ENCODE results near the gene HDAC6.

DNA sequence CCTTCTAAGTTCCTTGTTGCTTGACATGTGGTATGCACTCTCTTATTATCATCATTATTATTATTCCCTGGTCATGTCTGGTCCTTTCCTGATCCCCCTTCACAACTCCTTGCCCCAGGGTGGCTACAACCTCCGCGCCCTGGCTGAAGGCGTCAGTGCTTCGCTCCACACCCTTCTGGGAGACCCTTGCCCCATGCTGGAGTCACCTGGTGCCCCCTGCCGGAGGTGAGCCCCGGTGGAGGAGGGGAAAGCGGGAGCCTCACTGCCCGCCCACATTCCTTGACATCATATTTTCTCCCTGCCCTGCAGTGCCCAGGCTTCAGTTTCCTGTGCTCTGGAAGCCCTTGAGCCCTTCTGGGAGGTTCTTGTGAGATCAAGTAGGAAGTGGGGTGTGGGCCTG lies 13.4 kb downstream of the HDAC6 start:
- TF ChIP-seq, protein P1, sequence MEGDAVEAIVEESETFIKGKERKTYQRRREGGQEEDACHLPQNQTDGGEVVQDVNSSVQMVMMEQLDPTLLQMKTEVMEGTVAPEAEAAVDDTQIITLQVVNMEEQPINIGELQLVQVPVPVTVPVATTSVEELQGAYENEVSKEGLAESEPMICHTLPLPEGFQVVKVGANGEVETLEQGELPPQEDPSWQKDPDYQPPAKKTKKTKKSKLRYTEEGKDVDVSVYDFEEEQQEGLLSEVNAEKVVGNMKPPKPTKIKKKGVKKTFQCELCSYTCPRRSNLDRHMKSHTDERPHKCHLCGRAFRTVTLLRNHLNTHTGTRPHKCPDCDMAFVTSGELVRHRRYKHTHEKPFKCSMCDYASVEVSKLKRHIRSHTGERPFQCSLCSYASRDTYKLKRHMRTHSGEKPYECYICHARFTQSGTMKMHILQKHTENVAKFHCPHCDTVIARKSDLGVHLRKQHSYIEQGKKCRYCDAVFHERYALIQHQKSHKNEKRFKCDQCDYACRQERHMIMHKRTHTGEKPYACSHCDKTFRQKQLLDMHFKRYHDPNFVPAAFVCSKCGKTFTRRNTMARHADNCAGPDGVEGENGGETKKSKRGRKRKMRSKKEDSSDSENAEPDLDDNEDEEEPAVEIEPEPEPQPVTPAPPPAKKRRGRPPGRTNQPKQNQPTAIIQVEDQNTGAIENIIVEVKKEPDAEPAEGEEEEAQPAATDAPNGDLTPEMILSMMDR (IDR thresholded peaks at IDR 0.05), result no peak
- TF ChIP-seq POLR2A (IDR thresholded peaks at IDR 0.05) (no peak), POLR2AphosphoS5 (IDR thresholded peaks at IDR 0.05) (no peak), EP300 (IDR thresholded peaks at IDR 0.05; ENCODE audit: low read depth) (no peak)

Data from transverse colon (tissue), 4 donors.